HepG2 (cell line): ENCODE measurements around the gene CDC42EP3. TPM values are rescaled to one million over a fixed set of nuclear protein-coding genes. Genes with fewer than 3 reads are reported as not detected.

Experiments used
- ATAC-seq: fragments of 200-7000 bp; cut with Tn5 transposase; 3 replicates; pipeline ENCODE4 v1.9.1; 2020; ENCODE audit warnings: mild to moderate bottlenecking, moderate library complexity
- BruUV-seq: library from RNA; stranded (reverse); fragments of 400-500 nt; replicated peaks from 2 replicates; lab custom pipeline; 2021; lab: Mats Ljungman, UMichigan
- CTCF ChIA-PET: fragments of 300-600 bp; formaldehyde crosslinking; extraction: SDS; loops from one replicate; lab custom pipeline; 2021; ENCODE audit warnings: low total read pairs, inconsistent platforms, low intra/inter-chr PET ratio; lab: Yijun Ruan, JAX
- POLR2A ChIA-PET: fragments of 350-600 bp; sonication (Branson Sonifier 250); formaldehyde crosslinking; loops from one replicate; lab custom pipeline; 2020; ENCODE audit warnings: antibody characterized with exemption, inconsistent platforms; lab: Yijun Ruan, JAX
- DNase-seq: peaks from one replicate; pipeline ENCODE4 v3.0.0-alpha.2; 2015; ENCODE audit warnings: low spot score
- FAIRE-seq: peaks from 3 replicates; lab custom pipeline; 2011; peaks lifted over from hg19 to GRCh38; lab: Jason Lieb, UNC
- H2AFZ ChIP-seq: one replicate; pipeline ENCODE4 v1.6.1; 2011; ENCODE audit warnings: low read length, inconsistent platforms
- H3K27ac ChIP-seq: fragments of 300-600 bp; 3 replicates; pipeline ENCODE4 v1.8.0; 2011; ENCODE audit warnings: mixed run types, mild to moderate bottlenecking, mixed read lengths, low read length, inconsistent platforms; ENCODE audit not compliant: insufficient read depth; ENCODE audit errors: extremely low read length
- H3K27me3 ChIP-seq, 2 experiments: fragments of 200-600 bp in 1 of 2; 2 replicates in 1 of 2; 3 replicates in 1 of 2; pipeline versions ENCODE4 v1.6.0 to v1.8.0; 2011; ENCODE audit warnings: low read length in 2 of 2, mild to moderate bottlenecking in 2 of 2, moderate library complexity in 2 of 2, inconsistent platforms in 1 of 2; ENCODE audit not compliant: insufficient read depth in 2 of 2, control insufficient read depth in 1 of 2
- H3K36me3 ChIP-seq, 2 experiments: fragments of 200-600 bp in 1 of 2; replicated peaks in 1 of 2; 2 replicates in 1 of 2; 3 replicates in 1 of 2; pipeline versions ENCODE4 v1.5.1 to v1.8.0; 2011; ENCODE audit warnings: low read length in 2 of 2, inconsistent platforms in 1 of 2; ENCODE audit not compliant: insufficient read depth in 2 of 2, control insufficient read depth in 1 of 2
- H3K4me1 ChIP-seq: 2 replicates; pipeline ENCODE4 v1.5.1; 2012; ENCODE audit warnings: low read length, inconsistent platforms; ENCODE audit not compliant: insufficient read depth
- H3K4me2 ChIP-seq: 2 replicates; pipeline ENCODE4 v1.6.0; 2011; ENCODE audit warnings: low read depth, low read length, inconsistent platforms
- H3K4me3 ChIP-seq, 3 experiments: fragments of 200-600 bp in 1 of 3; sonication (generic), shearing (Covaris generic) in 1 of 3; replicated peaks in 1 of 3; 2 replicates each; pipeline ENCODE4 v1.5.1; 2011 to 2016; ENCODE audit warnings: low read length in 3 of 3, inconsistent platforms in 2 of 3, low read depth in 2 of 3, mild to moderate bottlenecking in 2 of 3, control low read depth in 1 of 3, mixed read lengths in 1 of 3; ENCODE audit not compliant: insufficient read depth in 1 of 3
- H3K79me2 ChIP-seq: one replicate; pipeline ENCODE4 v1.6.1; 2011; ENCODE audit warnings: low read length, inconsistent platforms; ENCODE audit not compliant: insufficient read depth
- H3K9ac ChIP-seq: 2 replicates; pipeline ENCODE4 v1.6.0; 2011; ENCODE audit warnings: mild to moderate bottlenecking, low read depth, low read length, inconsistent platforms; ENCODE audit not compliant: insufficient read depth
- H3K9me3 ChIP-seq: 2 replicates; pipeline ENCODE4 v1.5.1; 2012; ENCODE audit warnings: mild to moderate bottlenecking, low read length
- H4K20me1 ChIP-seq: 2 replicates; pipeline ENCODE4 v1.6.0; 2011; ENCODE audit warnings: inconsistent platforms, mild to moderate bottlenecking, low read length, moderate library complexity; ENCODE audit not compliant: insufficient read depth
- BHLHE40 ChIP-seq: IDR thresholded peaks from 2 replicates; pipeline ENCODE4 v1.6.1; 2011; ENCODE audit warnings: low read length, improper control_type of control experiment
- CCDC6 ChIP-seq: sonication (generic); formaldehyde crosslinking; IDR thresholded peaks from 2 replicates; pipeline ENCODE4 v1.8.1; 2022; ENCODE audit warnings: mild to moderate bottlenecking, missing genetic modification reagents, moderate library complexity
- DDIT3 ChIP-seq: sonication (generic); formaldehyde crosslinking; IDR thresholded peaks from 2 replicates; pipeline ENCODE4 v1.4.0; 2020; ENCODE audit warnings: mild to moderate bottlenecking, missing genetic modification reagents
- GRHL1 ChIP-seq: sonication (generic); formaldehyde crosslinking; conservative IDR thresholded peaks from 2 replicates; pipeline ENCODE4 v1.8.0; 2022; ENCODE audit warnings: missing genetic modification reagents
- ISX ChIP-seq: sonication (generic); formaldehyde crosslinking; conservative IDR thresholded peaks from 2 replicates; pipeline ENCODE4 v1.5.0; 2020; ENCODE audit warnings: missing genetic modification reagents
- NFE2L2 ChIP-seq: fragments of 150-350 bp; IDR thresholded peaks from 2 replicates; pipeline ENCODE4 v1.6.1; 2014; ENCODE audit warnings: low read length
- NFYC ChIP-seq: IDR thresholded peaks from 2 replicates; pipeline ENCODE4 v1.6.1; 2016; ENCODE audit warnings: missing genetic modification reagents, missing compliant biosample characterization
- RBAK ChIP-seq: sonication (generic); formaldehyde crosslinking; IDR thresholded peaks from 2 replicates; pipeline ENCODE4 v1.5.1; 2020; ENCODE audit warnings: mild to moderate bottlenecking, missing genetic modification reagents
- RBFOX2 ChIP-seq: fragments of 200-400 bp; formaldehyde crosslinking; IDR thresholded peaks from 2 replicates; pipeline ENCODE4 v1.6.1; 2017; ENCODE audit warnings: low read depth, mild to moderate bottlenecking, low read length
- SMARCE1 ChIP-seq: fragments of 450-650 bp; IDR thresholded peaks from 2 replicates; pipeline ENCODE4 v1.6.1; 2017; ENCODE audit warnings: borderline replicate concordance
- THAP9 ChIP-seq: sonication (generic); formaldehyde crosslinking; IDR thresholded peaks from 2 replicates; pipeline ENCODE4; 2020; ENCODE audit warnings: missing genetic modification reagents, mild to moderate bottlenecking, borderline replicate concordance
- ZBTB39 ChIP-seq: sonication (generic); formaldehyde crosslinking; IDR thresholded peaks from 2 replicates; pipeline ENCODE4 v1.5.0; 2020; ENCODE audit warnings: missing genetic modification reagents
- ZNF644 ChIP-seq: IDR thresholded peaks from 2 replicates; pipeline ENCODE4 v1.6.1; 2016; ENCODE audit warnings: low read depth
- ZNF737 ChIP-seq: sonication (generic); formaldehyde crosslinking; IDR thresholded peaks from 2 replicates; pipeline ENCODE4 v1.5.0; 2020; ENCODE audit warnings: missing genetic modification reagents, mild to moderate bottlenecking, borderline replicate concordance
- WGBS: methylation state at CpG from one replicate; pipeline ENCODE4 v1.1.6; 2017; ENCODE audit warnings: low lambda C conversion rate; 5-methylcytosine and 5-hydroxymethylcytosine counted together
- in situ Hi-C: cut with HindIII; loops from 2 replicates; pipeline ENCODE4 v1.10.0; 2017; ENCODE audit warnings: low pct_unique_long_range_greater_than_20kb; ENCODE audit not compliant: extremely low pct_ligation_motif_present
- intact Hi-C: fragments of 100-400 bp; cut with micrococcal nuclease; formaldehyde crosslinking; loops from one replicate; pipeline ENCODE4 v1.10.0; 2022; ENCODE audit not compliant: unreplicated experiment
- polyA plus RNA-seq, 8 experiments: library from polyadenylated mRNA; depleted of rRNA in 3 of 8; stranded (reverse) in 7 of 8; unstranded in 1 of 8; fragments of >200 nt; fragmentation: Illumina TruSeq in 4 of 8; extraction: Trizol in 4 of 8; gene quantifications; 2 replicates each; pipeline versions ENCODE4 v1.2.1 to v1.2.3, GENCODE V29; 2011 to 2016; ENCODE audit warnings: low read depth in 4 of 8, missing spikeins in 1 of 8, mixed read lengths in 1 of 8; ENCODE audit not compliant: insufficient read depth in 1 of 8
- total RNA-seq, 5 experiments: library from RNA; depleted of rRNA; stranded (reverse); fragments of >200 nt; fragmentation: Illumina TruSeq; extraction: Trizol; gene quantifications; 2 replicates each; pipeline ENCODE4 v1.2.3, GENCODE V29; 2016; ENCODE audit warnings: low read depth in 1 of 5

Gene CDC42EP3
- total and polyA plus RNA-seq, 2 of the 13 experiments (the other 11 are each of a cell fraction or from before 2014, with no cell fraction given) = 0.01 TPM; not detected in 1

- no peak for ATAC-seq
- no peak for TF ChIP-seq GRHL1 (CRISPR knock-in tag)
- TF ChIP-seq ZNF737 (CRISPR knock-in tag) = no peak
- TF ChIP-seq ZBTB39 (CRISPR knock-in tag) = no peak
- no peak for TF ChIP-seq DDIT3 (CRISPR knock-in tag)
- TF ChIP-seq RBAK = no peak
- TF ChIP-seq SMARCE1 = no peak
- TF ChIP-seq NFE2L2 = no peak
- TF ChIP-seq THAP9 = no peak
- no peak for TF ChIP-seq ZNF644 (CRISPR knock-in tag)
- TF ChIP-seq RBFOX2 = no peak
- no peak for TF ChIP-seq CCDC6 (CRISPR knock-in tag)
- TF ChIP-seq BHLHE40 = no peak
- no peak for TF ChIP-seq NFYC (CRISPR knock-in tag)
- no peak for TF ChIP-seq ISX
- Histone ChIP-seq H3K4me2 (no peak overlapping the region), H3K79me2 (no peaks in the 10 kb centered on the region), H3K4me1 (no peaks in the 10 kb centered on the region), H3K36me3 (no peaks in the 10 kb centered on the region), H3K9ac (no peak overlapping the region), H3K9me3 (no peaks in the 10 kb centered on the region), H3K27ac (no peak overlapping the region), H3K4me3 (no peak overlapping the region), H4K20me1 (no peaks in the 10 kb centered on the region), H3K27me3 (peaks cover 3 to 25% of the 10 kb centered on the region in 2 experiments; a peak in 4 of 5 replicates), H2AFZ (no peak overlapping the region)
- 44% methylated on average over 2 of the region's 2 CpGs for WGBS
- ChIA-PET CTCF (no interaction called here), POLR2A (no interaction called here)
- in situ Hi-C loops = no loop called here
- intact Hi-C loops = no loop called here
- DNase-seq = no peak
- no peak for FAIRE-seq
- no TSS peak for BruUV-seq
Measured at GRCh38 chr2:37664231-37664643, 7.2 kb downstream of the CDC42EP3 start.
